Measurements from ENCODE around the gene LRRFIP2. TPM values are rescaled to one million over a fixed set of nuclear protein-coding genes. Genes with fewer than 3 reads are reported as not detected.

Gene LRRFIP2
- total RNA-seq, 4 donors from 2014 or later: 59.0 to 122 (median 72.5) TPM

- no peak for DNase-seq (ENCODE audit: low spot score in 2 of 2)
- 88% methylated on average over 1 of the region's 1 CpG for WGBS
- Histone ChIP-seq H3K27me3 (no peaks in the 10 kb centered on the region), H3K36me3 (peaks cover 38% of the 10 kb centered on the region), H3K27ac (no peak overlapping the region), H3K9me3 (no peaks in the 10 kb centered on the region), H3K4me3 (no peak overlapping the region), H3K4me1 (peaks cover 6% of the 10 kb centered on the region)
- TF ChIP-seq, protein P1, sequence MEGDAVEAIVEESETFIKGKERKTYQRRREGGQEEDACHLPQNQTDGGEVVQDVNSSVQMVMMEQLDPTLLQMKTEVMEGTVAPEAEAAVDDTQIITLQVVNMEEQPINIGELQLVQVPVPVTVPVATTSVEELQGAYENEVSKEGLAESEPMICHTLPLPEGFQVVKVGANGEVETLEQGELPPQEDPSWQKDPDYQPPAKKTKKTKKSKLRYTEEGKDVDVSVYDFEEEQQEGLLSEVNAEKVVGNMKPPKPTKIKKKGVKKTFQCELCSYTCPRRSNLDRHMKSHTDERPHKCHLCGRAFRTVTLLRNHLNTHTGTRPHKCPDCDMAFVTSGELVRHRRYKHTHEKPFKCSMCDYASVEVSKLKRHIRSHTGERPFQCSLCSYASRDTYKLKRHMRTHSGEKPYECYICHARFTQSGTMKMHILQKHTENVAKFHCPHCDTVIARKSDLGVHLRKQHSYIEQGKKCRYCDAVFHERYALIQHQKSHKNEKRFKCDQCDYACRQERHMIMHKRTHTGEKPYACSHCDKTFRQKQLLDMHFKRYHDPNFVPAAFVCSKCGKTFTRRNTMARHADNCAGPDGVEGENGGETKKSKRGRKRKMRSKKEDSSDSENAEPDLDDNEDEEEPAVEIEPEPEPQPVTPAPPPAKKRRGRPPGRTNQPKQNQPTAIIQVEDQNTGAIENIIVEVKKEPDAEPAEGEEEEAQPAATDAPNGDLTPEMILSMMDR (IDR thresholded peaks at IDR 0.05): no peak
- no peak for TF ChIP-seq EP300 (IDR thresholded peaks at IDR 0.05)
- TF ChIP-seq POLR2AphosphoS5 (IDR thresholded peaks at IDR 0.05): no peak
Measured at GRCh38 chr3:37039161-37039846, 135.1 kb downstream of the LRRFIP2 start.

GRCh38 chr3:37037352-37037751 lies 137.0 kb downstream of the LRRFIP2 start:
- H3K9me3 ChIP-seq: no peaks in the 10 kb centered on the region
- H3K4me1 ChIP-seq: peaks cover 6% of the 10 kb centered on the region
- 99% methylated on average over 3 of the region's 3 CpGs for whole genome bisulfite sequencing
- H3K4me3 ChIP-seq: no peak overlapping the region
- H3K27ac ChIP-seq: no peak overlapping the region
- TF ChIP-seq POLR2AphosphoS5 (IDR thresholded peaks at IDR 0.05) (no peak), POLR2A (IDR thresholded peaks at IDR 0.05) (no peak), EP300 (IDR thresholded peaks at IDR 0.05) (no peak)
- TF ChIP-seq, protein P1 (IDR thresholded peaks at IDR 0.05): no peak
- DNase-seq (ENCODE audit: low spot score in 2 of 2): no peak
- peaks cover 47% of the 10 kb centered on the region for H3K36me3 ChIP-seq
- H3K27me3 ChIP-seq: no peaks in the 10 kb centered on the region

- H3K4me3 ChIP-seq: no peak overlapping the region
- DNase-seq (ENCODE audit: low spot score in 2 of 2): no peak
- no peak for TF ChIP-seq POLR2A (IDR thresholded peaks at IDR 0.05)
- TF ChIP-seq, protein P1 (IDR thresholded peaks at IDR 0.05): no peak
- no peak for TF ChIP-seq EP300 (IDR thresholded peaks at IDR 0.05)
- no peak for TF ChIP-seq POLR2AphosphoS5 (IDR thresholded peaks at IDR 0.05)
- no peaks in the 10 kb centered on the region for H3K9me3 ChIP-seq
- peaks cover 11% of the 10 kb centered on the region for H3K4me1 ChIP-seq
- H3K27me3 ChIP-seq: no peaks in the 10 kb centered on the region
- peaks cover 57% of the 10 kb centered on the region for H3K36me3 ChIP-seq
- 87% methylated on average over 10 of the region's 10 CpGs for WGBS
- no peak overlapping the region for H3K27ac ChIP-seq
Measured at GRCh38 chr3:37032961-37033360, 141.4 kb downstream of the LRRFIP2 start.

- no peak overlapping the region for H3K4me3 ChIP-seq
- H3K27me3 ChIP-seq: no peaks in the 10 kb centered on the region
- DNase-seq (ENCODE audit: low spot score in 2 of 2): no peak
- H3K36me3 ChIP-seq: peaks cover 68% of the 10 kb centered on the region
- no peak overlapping the region for H3K27ac ChIP-seq
- H3K9me3 ChIP-seq: no peaks in the 10 kb centered on the region
- TF ChIP-seq POLR2AphosphoS5 (IDR thresholded peaks at IDR 0.05) (no peak), EP300 (IDR thresholded peaks at IDR 0.05) (no peak), POLR2A (IDR thresholded peaks at IDR 0.05) (no peak)
- TF ChIP-seq, protein P1 (IDR thresholded peaks at IDR 0.05): no peak
- peaks cover 11% of the 10 kb centered on the region for H3K4me1 ChIP-seq
- 90% methylated on average over 7 of the region's 7 CpGs for WGBS
Measured at GRCh38 chr3:37031096-37031682, 143.2 kb downstream of the LRRFIP2 start.

DNA sequence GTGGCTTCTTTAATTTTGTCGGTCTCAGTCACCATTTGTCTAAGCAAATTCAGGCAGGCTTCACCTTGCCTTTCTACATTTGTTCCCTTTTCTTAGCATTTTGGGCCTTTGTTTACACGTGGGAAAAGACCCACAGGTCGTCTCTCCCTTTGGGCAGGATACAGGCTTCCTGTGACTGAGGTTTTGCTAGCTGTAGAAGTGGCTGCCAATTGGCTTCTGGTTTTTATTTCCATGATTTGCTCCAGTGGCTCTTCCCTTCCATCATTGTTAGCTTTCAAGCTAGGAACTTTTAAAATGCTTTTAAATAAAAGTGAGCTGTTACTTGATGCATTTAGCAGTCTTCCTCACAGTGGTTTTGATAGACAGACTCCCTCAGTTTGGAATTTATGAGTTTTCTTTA lies 143.8 kb downstream of the LRRFIP2 start:
- peaks cover 69% of the 10 kb centered on the region for H3K36me3 ChIP-seq
- H3K27ac ChIP-seq: no peak overlapping the region
- WGBS: 38% methylated on average over 3 of the region's 3 CpGs
- peaks cover 11% of the 10 kb centered on the region for H3K4me1 ChIP-seq
- DNase-seq (ENCODE audit: low spot score in 2 of 2): no peak
- TF ChIP-seq, protein P1 (IDR thresholded peaks at IDR 0.05): no peak
- no peak for TF ChIP-seq POLR2A (IDR thresholded peaks at IDR 0.05)
- no peak for TF ChIP-seq EP300 (IDR thresholded peaks at IDR 0.05)
- TF ChIP-seq POLR2AphosphoS5 (IDR thresholded peaks at IDR 0.05): no peak
- no peaks in the 10 kb centered on the region for H3K9me3 ChIP-seq
- no peak overlapping the region for H3K4me3 ChIP-seq
- no peaks in the 10 kb centered on the region for H3K27me3 ChIP-seq

Data from suprapubic skin (tissue), 4 donors.